PFSK-1 (cell line): ENCODE measurements around the gene TEPSIN.

Experiments used
- POLR2AphosphoS5 ChIP-seq: IDR thresholded peaks from 2 replicates; pipeline ENCODE4 v1.6.1; 2012; ENCODE audit warnings: low read depth, mild to moderate bottlenecking, control low read depth, low read length, moderate library complexity
- SIN3A ChIP-seq: IDR thresholded peaks from 2 replicates; pipeline ENCODE4 v1.6.1; 2012; ENCODE audit warnings: mild to moderate bottlenecking, low read length, moderate library complexity, borderline replicate concordance; ENCODE audit not compliant: insufficient read depth
- TAF1 ChIP-seq: IDR thresholded peaks from 2 replicates; pipeline ENCODE4 v1.6.1; 2012; ENCODE audit warnings: low read length, control low read depth, borderline replicate concordance; ENCODE audit not compliant: insufficient read depth
- TF ChIP-seq, protein P1 (sequence below), 2 experiments: IDR thresholded peaks; 2 replicates each; pipeline versions ENCODE4 v1.6.1 to v1.8.0; 2011 to 2012; ENCODE audit warnings: low read depth in 2 of 2, low read length in 2 of 2, control low read depth in 1 of 2, inconsistent platforms in 1 of 2, mild to moderate bottlenecking in 1 of 2, moderate library complexity in 1 of 2; ENCODE audit not compliant: insufficient read depth in 1 of 2

- TF ChIP-seq POLR2AphosphoS5 (no peak), TAF1 (no peak), SIN3A (no peak)
- TF ChIP-seq, protein P1, sequence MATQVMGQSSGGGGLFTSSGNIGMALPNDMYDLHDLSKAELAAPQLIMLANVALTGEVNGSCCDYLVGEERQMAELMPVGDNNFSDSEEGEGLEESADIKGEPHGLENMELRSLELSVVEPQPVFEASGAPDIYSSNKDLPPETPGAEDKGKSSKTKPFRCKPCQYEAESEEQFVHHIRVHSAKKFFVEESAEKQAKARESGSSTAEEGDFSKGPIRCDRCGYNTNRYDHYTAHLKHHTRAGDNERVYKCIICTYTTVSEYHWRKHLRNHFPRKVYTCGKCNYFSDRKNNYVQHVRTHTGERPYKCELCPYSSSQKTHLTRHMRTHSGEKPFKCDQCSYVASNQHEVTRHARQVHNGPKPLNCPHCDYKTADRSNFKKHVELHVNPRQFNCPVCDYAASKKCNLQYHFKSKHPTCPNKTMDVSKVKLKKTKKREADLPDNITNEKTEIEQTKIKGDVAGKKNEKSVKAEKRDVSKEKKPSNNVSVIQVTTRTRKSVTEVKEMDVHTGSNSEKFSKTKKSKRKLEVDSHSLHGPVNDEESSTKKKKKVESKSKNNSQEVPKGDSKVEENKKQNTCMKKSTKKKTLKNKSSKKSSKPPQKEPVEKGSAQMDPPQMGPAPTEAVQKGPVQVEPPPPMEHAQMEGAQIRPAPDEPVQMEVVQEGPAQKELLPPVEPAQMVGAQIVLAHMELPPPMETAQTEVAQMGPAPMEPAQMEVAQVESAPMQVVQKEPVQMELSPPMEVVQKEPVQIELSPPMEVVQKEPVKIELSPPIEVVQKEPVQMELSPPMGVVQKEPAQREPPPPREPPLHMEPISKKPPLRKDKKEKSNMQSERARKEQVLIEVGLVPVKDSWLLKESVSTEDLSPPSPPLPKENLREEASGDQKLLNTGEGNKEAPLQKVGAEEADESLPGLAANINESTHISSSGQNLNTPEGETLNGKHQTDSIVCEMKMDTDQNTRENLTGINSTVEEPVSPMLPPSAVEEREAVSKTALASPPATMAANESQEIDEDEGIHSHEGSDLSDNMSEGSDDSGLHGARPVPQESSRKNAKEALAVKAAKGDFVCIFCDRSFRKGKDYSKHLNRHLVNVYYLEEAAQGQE (IDR thresholded peaks at IDR 0.05; ENCODE audit: insufficient read depth in 1 of 2, low read depth in 2 of 2, low read length in 2 of 2) = no peak
Observed at GRCh38 chr17:81286491-81287145, 47.8 kb upstream of the TEPSIN start.
